DMS114 treated with DMSO at 0.1 percent for 48 hours (cell line): Measurements from ENCODE around the gene RBBP6.

ENCODE experiments used
- DNase-seq: peaks from one replicate; lab custom pipeline; 2025; ENCODE audit not compliant: unreplicated experiment; lab: John Stamatoyannopoulos, UW

RBBP6 gene

GRCh38 chr16:24522751-24523150 is 16.6 kb upstream of the RBBP6 start:
- DNase-seq, result no peak

GRCh38 chr16:24523569-24523968 is 15.8 kb upstream of the RBBP6 start:
- no peak for DNase-seq

- no peak for DNase-seq
Measured at GRCh38 chr16:24524855-24525677, 14.3 kb upstream of the RBBP6 start.

- DNase-seq, result no peak
Measured at GRCh38 chr16:24525970-24526559, 13.3 kb upstream of the RBBP6 start.

GRCh38 chr16:24526701-24527495 is 12.5 kb upstream of the RBBP6 start:
- no peak for DNase-seq

- no peak for DNase-seq
Measured at GRCh38 chr16:24531166-24531565, 8.2 kb upstream of the RBBP6 start.

- no peak for DNase-seq
Measured at GRCh38 chr16:24534620-24535019, 4.7 kb upstream of the RBBP6 start.

GRCh38 chr16:24535827-24536226 is 3.5 kb upstream of the RBBP6 start:
- DNase-seq, result no peak

GRCh38 chr16:24536671-24537070 is 2.7 kb upstream of the RBBP6 start:
- DNase-seq, result no peak

- DNase-seq, result no peak
Measured at GRCh38 chr16:24537474-24538337, 1.7 kb upstream of the RBBP6 start.

GRCh38 chr16:24538756-24539294 is 541 bp upstream of the RBBP6 start:
- DNase-seq, result peak; percentile 89

GRCh38 chr16:24539850-24540601 is 660 bp downstream of the RBBP6 start:
- DNase-seq, result no peak

GRCh38 chr16:24540602-24541210 is 1.3 kb downstream of the RBBP6 start:
- no peak for DNase-seq

GRCh38 chr16:24541233-24541933 is 2.0 kb downstream of the RBBP6 start:
- no peak for DNase-seq

- no peak for DNase-seq
Measured at GRCh38 chr16:24543949-24544348, 4.6 kb downstream of the RBBP6 start.

- DNase-seq, result no peak
Measured at GRCh38 chr16:24544640-24545039, 5.3 kb downstream of the RBBP6 start.

- no peak for DNase-seq
Measured at GRCh38 chr16:24550295-24550694, 10.9 kb downstream of the RBBP6 start.

- no peak for DNase-seq
Measured at GRCh38 chr16:24552705-24553246, 13.4 kb downstream of the RBBP6 start.

- no peak for DNase-seq
Measured at GRCh38 chr16:24553983-24554382, 14.6 kb downstream of the RBBP6 start.
